Panc1 (cell line): ENCODE data around the gene TPRN. TPM values are rescaled to one million over a fixed set of nuclear protein-coding genes. Genes with fewer than 3 reads are reported as not detected.

Source experiments
- ATAC-seq: fragments of 200-7000 bp; cut with Tn5 transposase; 2 replicates; pipeline ENCODE4 v1.9.1; 2020; ENCODE audit warnings: mild to moderate bottlenecking, moderate library complexity
- BruUV-seq: library from RNA; stranded (reverse); fragments of 400-500 nt; replicated peaks from 2 replicates; lab custom pipeline; 2021; lab: Mats Ljungman, UMichigan
- CTCF ChIA-PET: fragments of 300-600 bp; sonication (Branson Sonifier 250); formaldehyde crosslinking; loops from one replicate; lab custom pipeline; 2022; ENCODE audit warnings: antibody characterized with exemption; lab: Charles Lee
- POLR2A ChIA-PET: fragments of 300-600 bp; sonication (Branson Sonifier 250); formaldehyde crosslinking; loops from one replicate; lab custom pipeline; 2022; ENCODE audit warnings: antibody characterized with exemption; lab: Charles Lee
- DNase-seq: peaks from one replicate; pipeline ENCODE4 v3.0.0-alpha.2; 2010; ENCODE audit warnings: low read depth, low spot score
- H3K27ac ChIP-seq: 2 replicates; pipeline ENCODE4 v1.5.1; 2011; ENCODE audit warnings: mild to moderate bottlenecking, low read length, inconsistent platforms
- H3K27me3 ChIP-seq: fragments of 200-500 bp; sonication (Bioruptor generic); 2 replicates; pipeline ENCODE4 v1.6.0; 2014; ENCODE audit warnings: low read length, inconsistent platforms; ENCODE audit not compliant: control insufficient read depth, insufficient read depth
- H3K36me3 ChIP-seq: fragments of 200-500 bp; sonication (Bioruptor generic); 2 replicates; pipeline ENCODE4 v1.5.1; 2014; ENCODE audit warnings: inconsistent platforms, mild to moderate bottlenecking, low read length, moderate library complexity; ENCODE audit not compliant: control insufficient read depth, insufficient read depth
- H3K4me1 ChIP-seq: 2 replicates; pipeline ENCODE4 v1.5.1; 2011; ENCODE audit warnings: inconsistent platforms, mild to moderate bottlenecking, low read length, moderate library complexity; ENCODE audit not compliant: control insufficient read depth, insufficient read depth
- H3K4me3 ChIP-seq, 2 experiments: 2 replicates each; pipeline ENCODE4 v1.5.1; 2011 to 2012; ENCODE audit warnings: low read depth in 2 of 2, low read length in 2 of 2, mild to moderate bottlenecking in 2 of 2, inconsistent platforms in 1 of 2, moderate library complexity in 1 of 2
- H3K9me3 ChIP-seq: fragments of 200-500 bp; sonication (Bioruptor generic); 2 replicates; pipeline ENCODE4 v1.5.1; 2014; ENCODE audit warnings: low read depth, mild to moderate bottlenecking, inconsistent platforms, low read length, moderate library complexity; ENCODE audit not compliant: control insufficient read depth, insufficient read depth
- CTCF ChIP-seq: fragments of 450-650 bp; IDR thresholded peaks from 2 replicates; pipeline ENCODE4 v1.5.1; 2017; ENCODE audit warnings: mild to moderate bottlenecking
- POLR2AphosphoS5 ChIP-seq: IDR thresholded peaks from 2 replicates; pipeline ENCODE4 v1.6.1; 2012; ENCODE audit warnings: mild to moderate bottlenecking, low read depth, low read length, moderate library complexity
- REST ChIP-seq, 2 experiments: IDR thresholded peaks; 2 replicates each; pipeline ENCODE4 v1.6.1; 2011 to 2012; ENCODE audit warnings: low read depth in 2 of 2, control low read depth in 1 of 2, low read length in 1 of 2, mild to moderate bottlenecking in 1 of 2, moderate library complexity in 1 of 2; ENCODE audit not compliant: insufficient read depth in 1 of 2
- SIN3A ChIP-seq: IDR thresholded peaks from 2 replicates; pipeline ENCODE4 v1.6.1; 2012; ENCODE audit warnings: low read depth, mild to moderate bottlenecking, low read length, moderate library complexity, borderline replicate concordance; ENCODE audit not compliant: insufficient read depth
- TCF7L2 ChIP-seq: IDR thresholded peaks from 2 replicates; pipeline ENCODE4 v1.6.1; 2011; ENCODE audit warnings: mild to moderate bottlenecking, low read depth, low read length, inconsistent platforms
- in situ Hi-C: cut with HindIII; loops from 2 replicates; pipeline ENCODE4 v1.10.0; 2016; ENCODE audit warnings: low sequenced_read_pairs, low pct_unique_long_range_greater_than_20kb
- intact Hi-C: fragments of 100-400 bp; cut with micrococcal nuclease; formaldehyde crosslinking; loops from one replicate; pipeline ENCODE4 v1.10.0; 2022; ENCODE audit not compliant: unreplicated experiment
- total RNA-seq: library from RNA; stranded (reverse); gene quantifications from one replicate; pipeline ENCODE4 v1.2.1, GENCODE V29; 2021; ENCODE audit not compliant: unreplicated experiment

Gene TPRN
- total RNA-seq, 1 experiment from 2014 or later, result 21.7 TPM

GRCh38 chr9:137233143-137233980, 32.8 kb upstream of the TPRN start:
- Histone ChIP-seq H3K9me3 (no peaks in the 10 kb centered on the region), H3K4me3 (no peak overlapping the region), H3K27me3 (no peaks in the 10 kb centered on the region), H3K36me3 (no peaks in the 10 kb centered on the region), H3K27ac (no peak overlapping the region), H3K4me1 (peaks cover 18% of the 10 kb centered on the region)
- ATAC-seq (no peak), DNase-seq (no peak)
- in situ Hi-C loops, result no loop called here
- intact Hi-C loops, result no loop called here
- TF ChIP-seq SIN3A (no peak), REST (IDR thresholded peaks at IDR 0.05; ENCODE audit: insufficient read depth in 1 of 2, low read depth in 2 of 2, low read length in 1 of 2) (no peak), POLR2AphosphoS5 (no peak), TCF7L2 (no peak), CTCF (no peak; the same call in 1 of the 2 replicates)
- CTCF ChIA-PET, result interaction anchor here (0.7 kb wide), 3 partner anchors 46 to 467 kb away, joined by 5 to 8 read pairs (median 6); no protein-coding TSS in a partner anchor
- BruUV-seq, result no TSS peak
- POLR2A ChIA-PET, result no interaction called here

GRCh38 chr9:137232510-137232909, 32.0 kb upstream of the TPRN start:
- H3K36me3 ChIP-seq, result no peaks in the 10 kb centered on the region
- no TSS peak for BruUV-seq
- intact Hi-C loops (no loop called here), in situ Hi-C loops (no loop called here)
- no peak for ATAC-seq
- ChIA-PET POLR2A (no interaction called here), CTCF (interaction anchor here (0.6 kb wide), 1 partner anchor 101 kb away, joined by 4 read pairs; no protein-coding TSS in a partner anchor)
- no peaks in the 10 kb centered on the region for H3K9me3 ChIP-seq
- no peaks in the 10 kb centered on the region for H3K27me3 ChIP-seq
- no peak for DNase-seq
- H3K27ac ChIP-seq, result no peak overlapping the region
- no peak overlapping the region for H3K4me3 ChIP-seq
- TF ChIP-seq TCF7L2 (no peak), POLR2AphosphoS5 (no peak), REST (IDR thresholded peaks at IDR 0.05; ENCODE audit: insufficient read depth in 1 of 2, low read depth in 2 of 2, low read length in 1 of 2) (no peak), SIN3A (no peak), CTCF (no peak)
- H3K4me1 ChIP-seq, result peaks cover 10% of the 10 kb centered on the region
